Colon (tissue), 2 donors: ENCODE results near the gene ASPM.
A peak's percentile ranks its signal among the peaks of the same experiment; 100 is the strongest.
"Not testable (repeated sequence)": the region's sequence is repeated elsewhere in the genome, so short reads cannot be mapped to it uniquely, and the experiment has no call there.

ENCODE experiments used
- FAIRE-seq: peaks from 2 replicates; lab custom pipeline; 2012; peaks lifted over from hg19 to GRCh38; lab: Jason Lieb, UNC
- donor health status: control.
- donor health status: control.

ASPM gene

GRCh38 chr1:197076585-197076984 lies 69.9 kb downstream of the ASPM start:
- no peak for FAIRE-seq

GRCh38 chr1:197073978-197074377 lies 72.5 kb downstream of the ASPM start:
- FAIRE-seq = no peak

DNA sequence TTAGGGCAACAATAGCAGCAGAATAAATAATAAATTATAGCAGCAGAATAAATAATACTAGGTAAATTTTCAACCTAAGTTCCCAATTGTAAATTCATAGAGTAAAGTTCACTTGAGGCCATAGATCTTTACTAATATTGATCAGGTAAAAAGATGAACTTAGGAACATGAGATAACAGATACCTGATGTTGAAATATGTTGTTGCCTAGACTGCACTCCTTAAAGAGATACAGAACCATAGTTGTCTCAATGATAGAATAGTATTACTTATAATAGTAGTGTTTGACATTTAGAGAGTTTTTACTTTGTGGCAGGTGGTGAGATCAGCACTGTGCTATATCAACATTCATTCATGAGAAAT lies 79.0 kb downstream of the ASPM start:
- no peak for FAIRE-seq

DNA sequence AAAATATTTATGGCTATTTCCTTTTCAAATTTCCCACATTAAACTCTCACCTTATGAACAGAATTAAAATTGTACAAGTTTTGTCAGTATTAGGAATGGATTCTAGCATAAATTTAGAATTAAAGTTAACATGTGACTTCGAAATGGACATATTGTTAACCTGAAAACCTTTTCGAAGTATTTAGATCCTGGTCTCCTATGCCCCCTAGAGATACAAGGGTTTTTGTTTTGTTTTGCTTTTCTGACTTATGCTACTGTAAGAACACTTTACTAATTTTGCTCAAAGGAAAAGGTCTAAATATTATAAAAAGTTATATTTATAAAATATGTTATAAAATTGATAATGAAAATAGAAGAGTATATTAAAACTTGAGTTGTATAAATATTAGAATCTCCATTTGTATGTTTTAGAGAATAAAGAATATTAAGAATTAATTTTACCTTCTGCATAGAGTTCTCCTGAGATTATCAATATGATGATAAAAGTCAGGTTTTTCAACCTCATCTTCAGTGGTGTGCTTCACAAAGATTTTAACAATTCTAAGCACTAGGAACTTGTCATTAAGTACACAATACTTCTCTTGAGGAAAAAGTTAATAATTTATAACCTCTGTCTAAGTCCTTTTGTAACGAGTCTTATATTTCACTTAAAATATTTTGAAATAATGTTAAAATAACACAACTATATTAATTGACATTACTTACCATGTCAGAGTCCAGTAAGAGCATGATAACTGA lies 79.6 kb downstream of the ASPM start, which contains the start of gene F13B:
F13B (minus strand) TSS at position 542 of the 738 bp plus-strand sequence; CDS start at position 505, 37 bp downstream.
- FAIRE-seq = peak; percentile 10

- no peak for FAIRE-seq
These were observed 80.2 kb downstream of the ASPM start for GRCh38 chr1:197066277-197066676.

- FAIRE-seq = no peak
These were observed 80.9 kb downstream of the ASPM start for GRCh38 chr1:197065559-197065958.

DNA sequence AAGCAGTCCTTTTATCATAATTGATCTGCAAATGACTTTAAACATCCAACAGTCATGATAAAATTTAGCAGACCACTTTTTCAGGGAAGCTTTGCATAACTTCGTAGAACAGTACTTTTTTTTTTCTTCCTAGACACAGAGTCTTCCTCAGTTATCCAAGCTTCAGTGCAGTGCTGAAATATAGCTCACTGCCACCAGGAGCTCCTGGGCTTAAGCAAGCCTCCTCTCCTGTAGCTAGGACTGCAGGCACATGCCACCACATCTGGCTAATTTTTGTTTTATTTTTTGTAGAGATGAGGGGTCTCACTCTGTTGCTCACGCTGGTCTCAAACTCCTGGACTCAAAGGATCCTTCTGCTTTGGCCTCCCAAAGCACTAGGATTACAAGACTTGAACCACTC lies 83.3 kb downstream of the ASPM start:
- FAIRE-seq = no peak

GRCh38 chr1:197062692-197063091 lies 83.8 kb downstream of the ASPM start:
- no peak for FAIRE-seq

- no peak for FAIRE-seq
These were observed 97.4 kb downstream of the ASPM start for GRCh38 chr1:197049100-197049499.

DNA sequence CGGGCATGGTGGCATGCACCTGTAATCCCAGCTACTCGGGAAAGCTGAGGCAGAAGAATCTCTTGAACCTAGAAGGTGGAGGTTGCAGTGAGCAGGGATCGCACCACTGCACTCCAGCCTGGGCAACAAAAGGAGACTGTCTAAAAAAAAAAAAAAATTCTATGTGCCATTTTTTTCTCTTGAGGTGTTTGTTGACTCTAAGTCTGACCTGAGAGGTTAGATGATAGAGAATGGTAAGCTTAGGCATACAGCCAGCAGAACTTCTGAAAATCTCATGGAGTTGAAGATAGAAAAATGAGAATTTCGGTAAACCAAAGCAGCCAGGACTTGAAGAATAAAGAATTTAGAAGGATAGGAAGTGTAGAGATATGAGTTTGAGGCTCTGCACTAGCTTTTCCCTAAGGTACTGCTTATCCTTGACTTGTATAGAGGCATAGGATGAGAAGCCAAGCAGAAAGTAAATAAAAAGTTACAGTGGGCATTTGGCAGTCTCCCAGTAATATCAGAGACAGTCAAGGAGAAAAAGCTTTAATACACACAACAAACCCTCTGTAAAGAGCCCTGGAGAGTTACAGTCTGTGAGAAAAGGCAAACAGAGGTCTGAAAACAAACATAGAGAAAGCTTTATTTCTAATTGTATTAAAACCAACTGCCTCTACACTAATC lies 103.7 kb downstream of the ASPM start:
- no peak for FAIRE-seq

DNA sequence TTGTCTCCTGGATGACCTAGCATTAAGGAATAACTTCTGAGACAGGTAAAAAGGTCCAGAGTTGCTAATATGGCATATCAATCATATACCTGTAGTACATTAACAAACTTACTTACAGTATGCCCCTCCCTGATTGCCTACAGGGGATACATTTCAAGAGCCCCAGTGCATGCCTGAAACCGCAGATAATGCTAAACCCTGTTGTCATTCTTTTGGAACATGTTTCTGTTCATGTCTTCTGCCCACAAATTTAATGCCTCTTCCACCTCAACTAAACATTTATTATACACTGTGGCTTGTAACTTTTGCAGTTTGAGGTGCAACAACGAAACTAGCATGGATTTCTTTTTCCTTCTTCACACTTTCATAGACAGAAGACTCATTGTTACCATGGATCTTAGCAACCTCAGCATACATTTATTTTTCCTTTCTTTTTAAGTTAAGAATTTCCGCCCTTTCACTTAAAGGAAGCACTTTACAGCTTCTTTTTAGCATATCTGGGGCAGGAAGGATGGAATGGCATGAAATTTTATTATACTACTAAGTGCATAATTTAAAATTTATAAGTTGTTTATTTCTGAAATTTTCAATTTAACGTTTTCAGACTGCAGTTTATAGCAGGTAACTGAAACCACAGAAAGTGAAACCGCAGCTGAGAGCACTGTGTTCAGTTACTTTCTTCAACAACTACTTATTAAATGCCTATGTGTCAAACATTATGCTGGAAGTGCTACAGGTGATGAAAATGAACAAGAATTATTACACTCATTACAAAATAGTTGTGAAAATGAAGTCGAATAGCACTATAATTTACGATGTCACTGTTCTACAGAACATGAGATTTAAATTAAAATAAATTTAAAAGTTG lies 104.7 kb downstream of the ASPM start:
- FAIRE-seq = no peak

DNA sequence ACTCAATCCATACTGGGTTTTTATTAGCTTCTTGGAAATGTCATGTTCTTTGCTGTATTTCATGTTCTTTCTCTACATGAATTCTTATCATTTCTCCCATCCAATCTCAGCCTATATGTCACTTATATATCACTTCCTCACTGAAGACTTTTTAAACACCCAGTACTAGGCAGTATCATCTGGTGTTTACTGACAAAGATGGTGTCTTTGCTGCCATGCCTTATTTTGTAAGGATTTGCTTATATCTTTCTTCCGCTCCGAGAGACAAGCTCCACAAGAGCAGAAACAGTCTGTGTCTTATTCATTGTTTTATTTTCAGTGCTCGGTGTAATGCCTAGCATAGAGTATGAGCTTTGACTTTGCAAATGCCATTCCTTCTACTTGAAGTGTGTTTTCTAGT lies 109.6 kb downstream of the ASPM start:
- FAIRE-seq = no peak

GRCh38 chr1:197034631-197035339 lies 111.7 kb downstream of the ASPM start:
- not testable (repeated sequence) for FAIRE-seq
